Left lung (tissue), 10 donors: ENCODE measurements around the gene TUBGCP3. TPM values are rescaled to one million over a fixed set of nuclear protein-coding genes. Genes with fewer than 3 reads are reported as not detected.
"Not testable (repeated sequence)": the region's sequence is repeated elsewhere in the genome, so short reads cannot be mapped to it uniquely, and the experiment has no call there.

Experiments
- ATAC-seq: fragments of 200-7000 bp; cut with Tn5 transposase; one replicate; pipeline ENCODE4 v1.9.1; 2020; ENCODE audit warnings: moderate library complexity
- DNase-seq, 4 donors: peaks; one replicate each; pipeline ENCODE4 v3.0.0-alpha.2; 2013 to 2020
- H3K27ac ChIP-seq, 2 donors: fragments of 200-600 bp; sonication (generic) in 1 of 2; one replicate each; pipeline versions ENCODE4 v1.5.0 to v1.8.0; 2020 to 2021
- H3K27me3 ChIP-seq, 2 donors: fragments of 200-600 bp; sonication (generic) in 1 of 2; one replicate each; pipeline versions ENCODE4 v1.5.0 to v1.8.0; 2020 to 2021
- H3K36me3 ChIP-seq, 2 donors: fragments of 200-600 bp; sonication (generic) in 1 of 2; one replicate each; pipeline versions ENCODE4 v1.5.0 to v1.8.0; 2020 to 2021
- H3K4me1 ChIP-seq, 2 donors: fragments of 200-600 bp; one replicate each; pipeline ENCODE4 v1.8.0; 2021
- H3K4me3 ChIP-seq, 2 donors: fragments of 200-600 bp; sonication (generic) in 1 of 2; one replicate each; pipeline versions ENCODE4 v1.5.0 to v1.8.0; 2020 to 2021; ENCODE audit warnings: mild to moderate bottlenecking in 1 of 2
- H3K9me3 ChIP-seq, 2 donors: fragments of 200-600 bp; sonication (generic) in 1 of 2; one replicate each; pipeline versions ENCODE4 v1.5.0 to v1.8.0; 2020 to 2021
- CTCF ChIP-seq, 2 donors: fragments of 200-600 bp; sonication (generic) in 1 of 2; IDR thresholded peaks; one replicate each; pipeline versions ENCODE4 v1.5.0 to v1.8.0; 2021; ENCODE audit warnings: antibody characterized with exemption in 2 of 2
- intact Hi-C, 2 donors: fragments of 100-400 bp; cut with DNase I; formaldehyde crosslinking; loops; one replicate each; pipeline versions ENCODE4 v1.11.2 to v1.14.2; 2022
- polyA plus RNA-seq, 6 donors: library from polyadenylated mRNA; unstranded; fragments of 120-200 nt; gene quantifications; one replicate each; pipeline ENCODE4 v1.2.1, GENCODE V29; 2013; ENCODE audit not compliant: insufficient read length in 6 of 6
- total RNA-seq, 2 donors: library from RNA; stranded (reverse); fragmentation: NEBNext Ultra II Directional; extraction: Animal tissue kit (Norgen Biotek cat#: 25700); gene quantifications; one replicate each; pipeline ENCODE4 v1.2.1, GENCODE V29; 2021
- donor health status: DM: no; HTN: yes; CAD: no.
- donor health status: DM: no; HTN: no; CAD: no.

Gene TUBGCP3
- total and polyA plus RNA-seq, 8 donors: 26.8 to 42.7 (median 32.7) TPM

- TF ChIP-seq CTCF (IDR thresholded peaks at IDR 0.05): no peak
- Histone ChIP-seq H3K27me3 (no peaks in the 10 kb centered on the region), H3K4me1 (no peaks in the 10 kb centered on the region), H3K27ac (no peak overlapping the region), H3K4me3 (no peak overlapping the region), H3K9me3 (no peaks in the 10 kb centered on the region), H3K36me3 (peaks cover 0 to 93% of the 10 kb centered on the region in 2 donors)
- DNase-seq: no peak
- ATAC-seq: no peak
- intact Hi-C loops: no loop called here
These were observed 81.9 kb downstream of the TUBGCP3 start for GRCh38 chr13:112506046-112506445.

- intact Hi-C loops: no loop called here
- no peak for TF ChIP-seq CTCF (IDR thresholded peaks at IDR 0.05)
- Histone ChIP-seq H3K27ac (no peak overlapping the region), H3K4me3 (no peak overlapping the region), H3K9me3 (no peaks in the 10 kb centered on the region), H3K27me3 (no peaks in the 10 kb centered on the region), H3K4me1 (no peaks in the 10 kb centered on the region), H3K36me3 (peaks cover 0 to 66% of the 10 kb centered on the region in 2 donors)
- ATAC-seq (no peak), DNase-seq (no peak)
These were observed 91.8 kb downstream of the TUBGCP3 start for GRCh38 chr13:112496166-112496565.

- H3K9me3 ChIP-seq: no peaks in the 10 kb centered on the region
- no peak for ATAC-seq
- no peaks in the 10 kb centered on the region for H3K4me1 ChIP-seq
- no peak overlapping the region for H3K4me3 ChIP-seq
- intact Hi-C loops: no loop called here
- no peaks in the 10 kb centered on the region for H3K27me3 ChIP-seq
- H3K27ac ChIP-seq: no peak overlapping the region
- peak in 1 of 4 donors; percentile 18 for DNase-seq
- H3K36me3 ChIP-seq: peaks cover 0 to 61% of the 10 kb centered on the region in 2 donors
- TF ChIP-seq CTCF (IDR thresholded peaks at IDR 0.05): no peak
These were observed 92.5 kb downstream of the TUBGCP3 start for GRCh38 chr13:112495465-112495864.

- intact Hi-C loops: no loop called here
- H3K4me1 ChIP-seq: no peaks in the 10 kb centered on the region
- ATAC-seq (no peak), DNase-seq (no peak)
- no peak overlapping the region for H3K4me3 ChIP-seq
- no peak for TF ChIP-seq CTCF (IDR thresholded peaks at IDR 0.05)
- no peak overlapping the region for H3K27ac ChIP-seq
- no peaks in the 10 kb centered on the region for H3K9me3 ChIP-seq
- peaks cover 0 to 47% of the 10 kb centered on the region in 2 donors for H3K36me3 ChIP-seq
- no peaks in the 10 kb centered on the region for H3K27me3 ChIP-seq
These were observed 98.8 kb downstream of the TUBGCP3 start for GRCh38 chr13:112489199-112489598.

GRCh38 chr13:112488343-112489050 lies 99.5 kb downstream of the TUBGCP3 start:
- H3K4me1 ChIP-seq, ATAC-seq, H3K27me3 ChIP-seq, H3K9me3 ChIP-seq, DNase-seq, H3K4me3 ChIP-seq, H3K27ac ChIP-seq, intact Hi-C loops: not testable (repeated sequence)
- H3K36me3 ChIP-seq: peaks cover 0 to 50% of the 10 kb centered on the region in 2 donors

- no peaks in the 10 kb centered on the region for H3K4me1 ChIP-seq
- intact Hi-C loops: no loop called here
- no peak for ATAC-seq
These were observed 100.8 kb downstream of the TUBGCP3 start for GRCh38 chr13:112487127-112487517.

More at GRCh38 chr13:112487127-112487517, 100.8 kb downstream of the TUBGCP3 start:
- Histone ChIP-seq H3K9me3 (no peaks in the 10 kb centered on the region), H3K27me3 (no peaks in the 10 kb centered on the region), H3K4me3 (no peak overlapping the region), H3K36me3 (peaks cover 0 to 50% of the 10 kb centered on the region in 2 donors), H3K27ac (no peak overlapping the region)
- DNase-seq: no peak
- TF ChIP-seq CTCF (IDR thresholded peaks at IDR 0.05): no peak
